Measurements from ENCODE around the gene LRRC1. TPM values are rescaled to one million over a fixed set of nuclear protein-coding genes. Genes with fewer than 3 reads are reported as not detected.
"Not testable (repeated sequence)": the region's sequence is repeated elsewhere in the genome, so short reads cannot be mapped to it uniquely, and the experiment has no call there.

Gene LRRC1
- 11.4 and 17.5 TPM in 2 replicates for total RNA-seq

DNA sequence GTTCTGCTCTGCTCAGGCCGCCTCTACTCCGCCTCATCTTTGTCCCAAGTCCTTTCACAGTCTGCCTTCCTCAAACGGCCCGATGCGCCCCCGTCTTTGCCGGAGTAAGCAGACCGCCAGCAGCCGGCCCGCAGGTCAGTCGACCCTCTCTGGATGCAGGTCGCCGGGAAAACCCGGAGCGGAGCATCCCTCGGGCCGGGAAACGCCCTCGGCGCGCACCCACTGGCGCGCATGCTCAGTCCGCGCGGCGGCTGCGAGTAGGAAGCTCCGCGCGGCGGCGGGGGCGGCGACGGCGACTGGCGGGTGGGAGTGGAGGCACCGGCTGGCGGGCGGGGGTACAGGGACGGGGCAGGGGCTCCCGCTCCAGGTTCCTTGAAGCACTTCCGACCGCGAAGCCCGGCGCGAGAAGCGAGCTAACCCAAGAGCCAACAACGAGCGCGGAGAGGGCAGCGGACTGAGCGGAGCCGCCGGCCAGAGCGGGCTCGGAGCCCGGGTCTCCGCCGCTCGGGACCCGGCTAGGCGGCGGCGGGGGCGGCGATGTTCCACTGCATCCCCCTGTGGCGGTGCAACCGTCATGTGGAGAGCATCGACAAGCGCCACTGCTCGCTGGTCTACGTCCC is at the start of gene LRRC1:
Gene LRRC1 (plus strand): TSS at position 286 of the 620 bp plus-strand sequence. CDS start 252 bp downstream, at position 538.
- peak; percentile 71 for DNase-seq (ENCODE audit: low read depth, low spot score)

DNA sequence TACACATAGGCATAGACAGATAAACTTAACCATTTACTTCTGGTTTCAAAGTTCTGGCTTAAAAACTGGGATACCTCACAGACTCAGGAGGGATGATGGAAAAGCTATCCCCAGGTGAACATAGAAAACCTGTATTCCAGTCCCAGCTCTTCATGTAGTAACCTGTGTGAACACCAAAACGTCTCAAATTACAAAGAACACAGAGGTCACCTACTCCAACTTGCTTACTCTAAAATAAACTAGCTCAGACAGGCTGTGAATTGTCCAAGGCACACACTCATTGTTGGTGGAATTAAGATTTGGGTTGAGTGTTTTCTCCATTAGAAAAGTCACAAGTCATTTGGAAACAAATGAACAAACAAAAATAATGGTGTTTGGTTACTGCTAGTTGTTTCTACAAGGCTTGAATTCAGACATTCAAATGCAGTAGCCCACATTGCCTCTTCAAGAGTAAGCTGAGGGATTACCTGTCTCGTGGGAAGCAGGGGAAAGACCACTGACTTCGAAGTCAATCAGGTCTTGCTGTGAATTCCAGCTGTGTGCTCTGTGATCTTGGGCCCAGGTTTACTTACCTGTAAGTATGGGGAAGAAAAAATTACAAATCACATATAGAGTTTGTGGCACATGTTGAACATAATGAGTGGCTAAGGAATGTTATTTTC is 48.2 kb upstream of the LRRC1 start:
- DNase-seq (ENCODE audit: low read depth, low spot score) = no peak

DNA sequence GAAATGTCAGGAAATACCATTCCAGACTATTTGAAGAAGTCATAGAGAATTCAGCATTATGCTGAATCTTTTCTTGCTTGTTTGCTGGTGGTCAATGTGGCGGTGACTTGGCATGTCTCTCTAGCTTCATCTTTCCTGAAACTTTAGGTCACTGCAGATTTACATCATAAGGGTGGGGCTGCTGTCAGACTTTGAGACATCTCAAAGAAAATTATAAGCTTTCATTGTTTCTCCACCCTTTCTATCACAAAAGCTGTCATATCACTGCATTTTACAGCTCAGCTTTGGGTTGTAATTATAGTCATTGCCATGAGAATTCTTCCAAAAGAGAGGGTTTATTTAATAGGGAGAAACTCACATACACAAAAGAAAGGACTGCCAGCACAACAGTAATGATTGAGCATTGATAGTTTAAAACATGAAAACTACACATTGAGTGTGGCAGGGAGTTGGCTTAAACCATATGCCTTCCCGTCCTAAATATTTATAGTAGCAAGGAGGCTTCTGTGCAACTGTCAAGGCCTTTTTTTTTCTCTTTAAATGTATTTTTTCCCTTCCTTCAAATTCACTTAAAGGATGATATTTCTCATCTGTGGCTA is 44.7 kb upstream of the LRRC1 start:
- DNase-seq (ENCODE audit: low read depth, low spot score) = no peak

DNA sequence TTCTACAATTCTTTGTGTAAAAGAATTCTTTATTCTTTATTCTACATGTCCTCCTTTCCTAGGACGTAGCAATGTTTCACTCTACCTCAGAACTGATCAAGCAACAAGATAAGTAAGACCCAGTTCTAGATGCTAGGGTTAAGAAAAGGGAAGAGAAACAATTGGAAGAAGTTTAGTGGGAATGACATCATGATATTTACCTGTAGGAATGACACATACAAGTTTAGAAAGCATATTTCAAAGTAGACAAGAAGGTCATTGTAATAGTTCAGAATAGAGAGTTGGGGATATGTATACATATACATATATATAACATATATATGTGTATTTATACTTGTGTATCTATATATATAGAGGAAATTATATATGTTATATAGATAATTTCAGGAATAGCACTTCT is 43.4 kb upstream of the LRRC1 start:
- DNase-seq (ENCODE audit: low read depth, low spot score) = no peak

DNA sequence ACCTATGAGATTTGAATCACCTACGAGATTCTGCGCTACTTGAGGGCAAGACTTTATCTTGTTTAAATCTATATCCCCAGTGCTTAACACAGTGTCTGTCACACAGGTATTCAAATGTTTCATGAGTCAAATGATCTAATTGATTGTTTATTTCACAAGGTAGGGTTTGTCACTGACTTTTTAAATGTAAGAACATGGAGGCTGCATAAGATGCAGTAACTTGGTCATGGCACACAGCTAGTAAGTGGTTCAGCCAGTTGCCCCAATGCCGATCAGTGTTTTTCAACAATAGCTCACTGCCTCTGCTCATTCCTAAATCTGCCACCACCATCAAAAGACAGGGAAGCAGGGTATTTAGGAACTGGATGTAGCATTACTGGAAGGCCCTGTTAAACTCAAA is 42.4 kb upstream of the LRRC1 start:
- no peak for DNase-seq (ENCODE audit: low read depth, low spot score)

DNA sequence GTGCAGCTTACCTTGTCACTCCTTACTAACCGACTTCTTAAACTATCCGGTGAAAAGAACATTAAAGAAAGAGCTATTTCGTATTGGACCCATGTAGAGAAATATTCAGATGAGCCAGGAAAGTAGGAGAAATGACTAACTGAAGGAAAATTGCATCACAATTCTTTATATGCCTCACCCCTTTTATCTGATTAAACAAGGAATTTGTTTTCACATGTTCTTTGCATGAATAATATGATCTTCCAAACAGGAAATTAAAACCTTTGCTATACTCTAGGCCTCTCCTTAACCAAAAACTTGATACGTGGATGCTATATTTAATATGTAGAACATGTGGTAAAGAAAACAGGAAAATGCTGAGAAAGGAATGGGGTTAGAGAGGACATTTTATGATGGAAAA is 41.9 kb upstream of the LRRC1 start:
- DNase-seq (ENCODE audit: low read depth, low spot score) = no peak

DNA sequence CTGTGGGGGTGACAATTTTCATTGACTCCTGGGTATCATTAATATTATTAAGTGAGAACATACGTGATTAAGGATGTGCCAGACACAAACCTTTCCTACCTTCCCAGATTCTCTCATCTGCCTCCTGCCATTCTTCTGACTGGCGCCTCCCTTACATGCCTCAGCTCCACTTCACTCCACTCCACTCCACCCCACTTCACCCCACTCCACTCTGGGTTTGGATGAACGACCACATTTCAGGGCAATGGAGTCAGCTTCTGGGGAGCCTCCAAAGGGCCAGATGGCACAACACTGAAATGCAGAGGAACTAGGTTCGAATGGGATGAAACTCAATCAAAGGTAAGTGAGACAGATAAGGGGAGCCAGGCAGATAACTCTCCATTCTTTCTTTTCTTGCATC is 40.5 kb upstream of the LRRC1 start:
- DNase-seq (ENCODE audit: low read depth, low spot score) = no peak

DNA sequence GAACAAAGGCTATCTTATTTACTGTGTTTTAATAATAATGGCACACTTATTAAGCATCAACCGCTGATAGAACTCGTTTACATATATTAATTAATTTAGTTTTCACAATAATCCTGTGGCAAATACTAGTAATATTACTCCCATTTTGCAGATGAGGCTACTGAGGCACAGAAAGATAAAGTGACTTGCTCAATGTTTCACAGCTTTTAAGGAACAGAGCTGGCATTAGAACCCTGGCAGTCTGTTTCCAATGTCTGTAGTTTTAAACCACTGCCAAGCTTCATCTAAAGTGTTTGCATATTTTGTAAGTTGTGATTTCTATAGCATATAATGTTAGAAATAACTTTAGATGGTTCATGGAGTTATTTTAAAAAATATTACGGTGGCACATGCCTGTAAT is 38.4 kb upstream of the LRRC1 start:
- no peak for DNase-seq (ENCODE audit: low read depth, low spot score)

DNA sequence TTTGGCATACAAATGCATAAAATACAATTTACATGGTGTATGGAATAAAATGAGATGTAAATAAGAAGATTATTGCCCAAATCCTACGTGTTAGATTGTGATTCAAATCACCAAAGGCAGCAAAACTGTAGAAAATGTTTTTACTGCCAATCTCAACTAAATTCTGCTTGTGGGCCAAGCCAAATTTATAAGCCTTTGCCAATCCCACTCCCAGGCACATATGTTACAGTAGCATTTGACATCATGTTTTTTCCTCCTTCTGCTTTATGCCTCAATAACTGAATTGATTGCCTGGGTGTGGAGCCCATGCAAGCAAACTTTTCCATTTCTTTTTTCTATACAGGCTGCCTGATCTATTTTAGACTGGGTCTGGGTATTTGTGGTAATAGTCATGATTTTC is 36.3 kb upstream of the LRRC1 start:
- no peak for DNase-seq (ENCODE audit: low read depth, low spot score)

DNA sequence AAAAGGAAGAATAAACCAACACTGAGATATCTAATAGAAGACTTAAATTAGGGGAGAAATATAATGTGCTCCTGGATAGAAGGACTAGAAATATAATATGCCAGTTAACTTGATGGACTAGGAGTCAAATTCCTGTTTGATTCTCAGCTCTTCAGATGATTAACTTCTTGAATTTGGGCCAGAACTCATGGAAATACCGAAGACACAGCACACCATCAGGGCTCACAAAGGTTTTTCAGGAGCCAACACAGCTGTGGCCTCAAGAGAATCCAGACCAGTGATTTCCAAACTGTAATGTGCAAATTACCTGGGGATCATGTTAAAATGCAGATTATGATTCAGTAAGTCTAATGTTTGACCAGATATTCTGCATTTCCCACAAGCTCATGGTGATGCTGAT is 33.8 kb upstream of the LRRC1 start:
- DNase-seq (ENCODE audit: low read depth, low spot score) = no peak

DNA sequence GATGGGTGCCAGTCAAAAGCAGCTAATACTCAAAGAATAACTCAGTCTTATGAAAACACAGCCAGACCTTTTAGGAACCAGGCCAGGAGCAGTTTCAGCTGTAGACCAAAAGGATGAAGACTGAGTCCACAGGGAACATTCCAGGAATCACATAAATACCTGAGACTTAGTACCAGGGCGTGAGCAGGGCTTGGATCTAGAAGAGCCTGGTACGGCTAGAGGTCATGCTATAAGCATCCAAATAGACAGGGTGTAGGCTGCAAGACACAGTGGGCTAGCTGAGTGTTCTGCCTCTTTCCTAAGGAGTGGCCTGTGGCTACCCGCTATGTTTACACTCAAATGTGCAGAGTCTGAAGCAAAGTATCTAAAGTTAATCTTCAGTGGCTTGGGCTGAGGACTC is 29.5 kb upstream of the LRRC1 start:
- no peak for DNase-seq (ENCODE audit: low read depth, low spot score)

DNA sequence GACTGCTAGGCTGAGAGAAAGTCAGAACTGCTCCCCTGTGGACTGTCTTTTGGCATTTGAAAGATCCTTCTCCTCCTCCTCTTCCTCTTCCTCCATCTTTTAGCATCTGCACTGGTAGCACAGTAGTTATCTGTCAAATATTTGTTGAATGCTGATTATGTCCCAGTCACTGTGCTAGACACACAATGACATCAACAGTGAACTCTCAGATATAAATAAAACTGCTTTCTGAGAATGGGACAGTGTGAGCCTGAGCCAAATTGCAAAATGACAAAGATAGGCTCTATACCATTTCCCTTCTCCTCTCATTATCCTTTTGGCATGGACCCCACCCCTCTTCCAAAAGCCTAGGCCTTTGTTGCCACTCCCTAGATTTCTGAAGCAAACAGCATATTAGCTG is 27.9 kb upstream of the LRRC1 start:
- DNase-seq (ENCODE audit: low read depth, low spot score) = no peak

DNA sequence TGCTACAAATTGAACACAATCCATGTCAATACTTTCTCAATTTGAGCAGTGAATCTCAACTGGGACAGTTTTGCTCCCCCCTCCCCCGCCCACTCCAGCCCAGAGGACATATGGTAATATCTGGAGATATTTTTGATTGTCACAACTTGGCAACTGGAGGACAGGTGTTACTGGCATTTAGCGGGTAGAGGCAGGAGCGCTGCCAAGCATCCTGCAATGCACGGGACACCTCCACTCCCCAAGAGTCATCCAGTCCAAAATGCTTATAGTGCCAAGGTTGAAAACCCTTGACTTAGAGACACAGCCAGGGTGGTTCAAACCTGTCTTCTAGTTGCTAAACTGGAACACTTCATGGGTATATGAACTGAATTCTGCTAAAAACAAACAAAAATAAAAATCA is 26.9 kb upstream of the LRRC1 start:
- no peak for DNase-seq (ENCODE audit: low read depth, low spot score)

DNA sequence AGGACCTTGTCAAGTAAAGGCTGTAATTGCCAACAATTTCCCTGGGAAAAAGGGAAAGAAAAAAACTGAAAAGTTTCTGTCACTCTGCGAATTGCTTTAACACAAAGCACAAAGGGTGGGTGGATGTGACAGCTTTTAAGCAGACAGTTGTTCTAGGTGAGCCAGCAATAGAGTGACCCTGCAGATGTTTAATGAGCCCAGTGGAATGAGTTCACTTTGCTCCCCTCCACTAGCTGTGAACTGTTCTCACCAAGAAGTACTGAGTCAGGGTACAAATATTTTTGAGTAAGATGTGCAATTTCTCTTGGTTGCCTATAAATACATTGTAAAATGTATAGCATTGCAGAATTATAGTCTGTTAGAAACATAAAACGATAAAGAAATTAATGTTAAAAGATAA is 26.2 kb upstream of the LRRC1 start:
- DNase-seq (ENCODE audit: low read depth, low spot score) = no peak

DNA sequence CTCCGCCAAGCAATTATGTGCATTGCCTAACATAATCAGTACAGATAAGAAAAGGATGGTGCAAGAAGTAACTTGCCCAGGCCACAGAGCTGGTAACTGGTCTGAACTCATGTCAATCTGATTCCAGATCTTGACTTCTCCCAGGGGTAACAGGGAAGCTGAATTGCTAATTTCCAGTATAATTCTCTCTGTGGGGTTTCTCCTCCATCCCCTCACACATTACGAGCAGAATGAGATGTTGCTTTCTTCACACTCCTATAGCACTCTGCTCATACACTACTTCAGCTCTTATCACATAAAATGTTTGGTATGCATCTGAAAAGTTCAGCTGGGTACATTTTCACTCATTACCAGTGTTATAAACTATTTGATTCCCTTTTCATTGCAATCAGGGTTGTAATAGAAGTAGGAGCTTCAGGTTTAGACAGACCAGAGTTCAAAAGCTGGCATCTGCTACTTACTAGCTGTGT is 24.0 kb upstream of the LRRC1 start:
- DNase-seq (ENCODE audit: low read depth, low spot score) = no peak

DNA sequence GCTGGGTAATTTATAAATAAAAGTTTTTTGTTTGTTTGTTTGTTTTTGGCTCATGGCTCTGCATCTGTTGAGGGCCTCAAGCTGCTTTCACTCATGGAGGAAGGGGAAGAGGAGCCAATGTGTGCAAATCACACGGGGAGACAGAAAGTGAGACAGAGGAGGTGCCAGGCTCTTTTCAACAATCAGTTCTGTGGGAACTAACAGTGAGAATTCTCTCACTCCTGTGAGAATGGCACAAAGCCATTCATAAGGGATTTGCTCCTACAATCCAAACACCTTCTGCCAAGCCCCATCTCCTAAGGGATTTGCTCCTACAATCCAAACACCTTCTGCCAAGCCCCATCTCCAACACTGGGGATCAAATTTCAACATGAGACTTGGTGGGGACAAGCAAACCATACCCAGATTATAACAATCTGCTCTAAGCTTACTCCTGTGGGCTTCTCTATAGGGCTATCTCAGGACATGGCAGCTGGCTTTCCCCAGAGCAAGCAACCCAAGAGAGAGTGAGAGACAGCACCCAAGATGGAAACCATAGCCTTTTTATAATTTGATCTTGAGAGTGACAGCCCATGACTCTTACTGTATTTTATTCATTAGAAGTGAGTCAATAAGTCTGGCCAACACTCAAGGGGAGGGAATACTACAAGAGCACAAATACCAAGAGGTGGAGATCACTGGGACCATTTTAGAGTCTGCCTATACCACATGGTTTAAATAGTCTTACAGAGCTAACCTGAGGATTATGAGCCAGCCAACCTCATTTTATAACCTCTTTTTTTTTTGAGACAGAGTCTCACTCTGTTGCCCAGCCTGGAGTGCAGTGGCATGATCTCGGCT is 22.8 kb upstream of the LRRC1 start:
- no peak for DNase-seq (ENCODE audit: low read depth, low spot score)

DNA sequence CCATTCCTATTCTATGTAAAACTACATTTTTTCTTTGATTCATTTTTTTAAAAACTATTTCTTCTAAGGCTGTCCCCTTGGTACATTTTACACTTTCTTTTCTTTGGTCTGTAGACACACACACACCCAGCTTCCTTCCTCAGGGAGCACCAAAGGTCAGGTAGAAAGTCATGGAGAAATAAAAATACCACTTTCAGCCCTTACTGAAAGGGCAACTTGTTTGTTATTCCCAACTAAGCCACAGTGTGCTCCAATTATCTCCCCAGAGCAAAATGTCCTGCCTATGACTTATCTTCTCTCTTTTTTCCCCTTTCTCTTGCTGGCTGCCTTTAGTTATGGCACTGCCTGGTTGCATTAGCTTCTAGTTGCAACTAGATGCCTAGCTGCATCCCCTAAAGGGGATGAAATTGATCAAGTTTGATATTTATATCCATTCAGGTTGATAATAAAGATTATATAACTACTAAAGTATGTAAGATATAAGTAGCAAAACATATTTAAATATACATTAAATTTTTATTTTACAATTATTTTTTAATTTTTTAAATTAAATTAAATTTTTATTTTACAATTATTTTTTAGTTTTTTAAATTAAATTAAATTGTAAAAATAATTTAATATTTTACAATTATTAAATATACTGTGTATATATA is 21.6 kb upstream of the LRRC1 start:
- DNase-seq (ENCODE audit: low read depth, low spot score) = no peak

DNA sequence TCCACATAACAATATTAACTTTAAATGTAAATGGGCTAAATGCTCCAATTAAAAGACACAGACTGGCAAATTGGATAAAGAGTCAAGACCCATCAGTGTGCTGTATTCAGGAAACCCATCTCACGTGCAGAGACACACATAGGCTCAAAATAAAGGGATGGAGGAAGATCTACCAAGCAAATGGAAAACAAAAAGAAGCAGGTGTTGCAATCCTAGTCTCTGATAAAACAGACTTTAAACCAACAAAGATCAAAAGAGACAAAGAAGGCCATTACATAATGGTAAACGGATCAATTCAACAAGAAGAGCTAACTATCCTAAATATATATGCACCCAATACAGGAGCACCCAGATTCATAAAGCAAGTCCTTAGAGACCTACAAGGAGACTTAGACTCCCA is 18.7 kb upstream of the LRRC1 start:
- not testable (repeated sequence) for DNase-seq (ENCODE audit: low read depth, low spot score)

DNA sequence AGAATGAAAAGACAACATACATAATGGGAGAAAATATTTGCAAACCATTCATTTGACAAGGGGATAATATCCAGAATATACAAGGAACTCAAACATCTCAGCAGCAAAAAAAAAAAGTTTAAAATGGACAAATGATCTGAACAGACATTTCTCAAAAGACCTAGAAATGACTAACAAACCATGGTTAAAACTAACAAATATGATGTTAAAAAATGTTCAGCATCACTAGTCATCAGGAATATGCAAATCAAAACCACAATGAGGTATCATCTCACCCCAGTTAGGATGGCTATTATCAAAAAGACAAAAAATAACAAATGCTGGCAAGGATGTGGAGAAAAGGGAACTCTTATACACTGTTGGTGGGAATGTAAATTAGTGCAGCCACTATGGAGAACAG is 9.8 kb upstream of the LRRC1 start:
- DNase-seq (ENCODE audit: low read depth, low spot score) = not testable (repeated sequence)

DNA sequence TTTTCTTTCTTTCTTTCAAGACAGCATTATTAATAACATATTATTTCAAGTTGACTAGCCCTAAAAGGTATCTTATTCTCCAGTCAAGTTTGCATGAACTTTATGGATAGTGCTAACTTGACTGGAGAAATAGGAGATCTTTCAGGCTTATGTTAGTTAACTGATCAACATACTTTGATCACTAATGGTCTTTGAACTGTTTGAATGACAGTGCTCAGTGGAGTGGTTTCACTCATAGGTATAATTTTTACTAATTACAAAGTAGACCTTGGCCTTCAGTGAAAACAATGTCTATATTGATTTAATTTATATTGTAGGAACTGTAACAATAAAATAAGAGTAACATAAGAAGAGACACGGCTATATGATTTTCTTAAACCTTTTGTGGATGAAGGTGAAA is 8.0 kb upstream of the LRRC1 start:
- no peak for DNase-seq (ENCODE audit: low read depth, low spot score)

DNA sequence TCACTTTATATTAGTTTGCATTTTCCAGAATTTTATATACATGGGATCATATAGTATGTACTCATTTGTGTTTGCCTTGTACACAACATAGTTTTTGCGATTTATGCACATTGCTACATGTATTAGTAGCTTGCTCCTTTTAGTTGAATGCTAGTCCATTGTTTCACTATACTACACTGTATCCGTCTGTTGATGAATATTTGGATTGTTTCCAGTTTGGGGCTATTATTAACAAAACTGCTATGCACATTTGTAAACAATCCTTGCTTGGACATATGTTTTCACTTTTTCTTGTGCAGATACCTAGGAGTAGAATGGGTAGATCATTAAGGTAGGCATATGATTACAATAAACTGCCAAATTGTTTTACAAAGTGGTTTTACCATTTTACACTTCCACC is 3.9 kb upstream of the LRRC1 start:
- no peak for DNase-seq (ENCODE audit: low read depth, low spot score)

DNA sequence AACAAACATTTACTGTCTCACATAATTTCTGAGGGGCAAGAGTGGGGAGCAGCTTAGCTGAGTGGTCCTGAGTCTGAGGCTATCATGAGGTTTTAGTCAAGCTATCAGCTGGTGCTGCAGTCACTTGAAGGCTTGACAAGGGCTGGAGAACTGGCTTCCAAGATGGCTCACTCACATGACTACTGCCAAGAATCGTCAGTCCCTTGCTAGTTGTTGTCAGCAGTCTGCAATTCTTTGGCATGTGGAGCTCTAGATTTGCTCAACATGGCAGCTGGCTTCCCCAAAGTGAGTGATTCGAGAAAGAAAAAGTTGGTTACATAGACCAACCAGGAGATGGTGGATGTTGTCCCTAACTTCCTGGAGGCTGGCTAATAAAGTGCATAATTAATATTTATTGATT is 2.8 kb upstream of the LRRC1 start:
- no peak for DNase-seq (ENCODE audit: low read depth, low spot score)
